ENCODE measurements around the gene TMEM92. TPM values are rescaled to one million over a fixed set of nuclear protein-coding genes. Genes with fewer than 3 reads are reported as not detected.

Gene TMEM92
- total RNA-seq, 4 donors from 2014 or later = 3.1 TPM; not detected in 3

- no peak for TF ChIP-seq CTCF (IDR thresholded peaks at IDR 0.05)
- no peak for TF ChIP-seq POLR2A (IDR thresholded peaks at IDR 0.05)
- intact Hi-C loops (cut with DNase I; ENCODE audit: low total_unique reads) = loop anchor here (5.0 kb wide), 1 partner anchor 78 kb away; no protein-coding TSS in a partner anchor
- 42 to 44% methylated on average over 8 of the region's 8 CpGs for WGBS, 2 donors
- H3K4me3 ChIP-seq (ENCODE audit: low read depth, poor library complexity, severe bottlenecking) = no peak overlapping the region
- peak; percentile 89 to 96 for DNase-seq (ENCODE audit: low spot score in 2 of 2)
Observed at GRCh38 chr17:50289991-50290702, 15.9 kb downstream of the TMEM92 start.

- H3K4me3 ChIP-seq (ENCODE audit: low read depth, poor library complexity, severe bottlenecking) = no peak overlapping the region
- 30 to 48% methylated on average over 1 of the region's 1 CpG for WGBS, 2 donors
- TF ChIP-seq POLR2A (IDR thresholded peaks at IDR 0.05) (no peak), CTCF (IDR thresholded peaks at IDR 0.05) (no peak)
- intact Hi-C loops (cut with DNase I; ENCODE audit: low total_unique reads) = loop anchor here (5.0 kb wide), 1 partner anchor 79 kb away; no protein-coding TSS in a partner anchor
- DNase-seq (ENCODE audit: low spot score in 2 of 2) = no peak
Observed at GRCh38 chr17:50290933-50291332, 16.7 kb downstream of the TMEM92 start.

- DNase-seq (ENCODE audit: low spot score in 2 of 2) = no peak
- intact Hi-C loops (cut with DNase I; ENCODE audit: low total_unique reads) = loop anchor here (5.0 kb wide), 1 partner anchor 80 kb away; no protein-coding TSS in a partner anchor
- no peak overlapping the region for H3K4me3 ChIP-seq (ENCODE audit: low read depth, poor library complexity, severe bottlenecking)
- TF ChIP-seq CTCF (IDR thresholded peaks at IDR 0.05) (no peak), POLR2A (IDR thresholded peaks at IDR 0.05) (no peak)
- WGBS, 2 donors = 84 to 88% methylated on average over 3 of the region's 3 CpGs
Observed at GRCh38 chr17:50292465-50292864, 18.2 kb downstream of the TMEM92 start.

- intact Hi-C loops (cut with DNase I; ENCODE audit: low total_unique reads) = no loop called here
Observed at GRCh38 chr17:50295021-50295420, 20.8 kb downstream of the TMEM92 start.

GRCh38 chr17:50297407-50297865 is 23.2 kb downstream of the TMEM92 start:
- intact Hi-C loops (cut with DNase I; ENCODE audit: low total_unique reads) = no loop called here
- peak; percentile 68 to 94 for DNase-seq (ENCODE audit: low spot score in 2 of 2)
- WGBS, 2 donors = 23 to 24% methylated on average over 7 of the region's 7 CpGs
- no peak overlapping the region for H3K4me3 ChIP-seq (ENCODE audit: low read depth, poor library complexity, severe bottlenecking)
- TF ChIP-seq CTCF (IDR thresholded peaks at IDR 0.05) (peak in 2 of 3 donors; percentile 45 to 95), POLR2A (IDR thresholded peaks at IDR 0.05) (no peak)

More at GRCh38 chr17:50295021-50295420, 20.8 kb downstream of the TMEM92 start:
- no peak for TF ChIP-seq CTCF (IDR thresholded peaks at IDR 0.05)
- no peak for TF ChIP-seq POLR2A (IDR thresholded peaks at IDR 0.05)
- H3K4me3 ChIP-seq (ENCODE audit: low read depth, poor library complexity, severe bottlenecking) = no peak overlapping the region
- 60 to 72% methylated on average over 4 of the region's 4 CpGs for WGBS, 2 donors
- no peak for DNase-seq (ENCODE audit: low spot score in 2 of 2)
